GM23248 (cell line): ENCODE results near the gene HBG1.

Experiments
- EZH2 ChIP-seq: fragments of 200-600 bp; sonication (generic); IDR thresholded peaks from 2 replicates; pipeline ENCODE4 v1.6.1; 2018; ENCODE audit warnings: antibody characterized with exemption, mild to moderate bottlenecking; ENCODE audit not compliant: insufficient read depth, poor library complexity, severe bottlenecking
- EZH2phosphoT487 ChIP-seq: fragments of 200-600 bp; sonication (generic); IDR thresholded peaks from 2 replicates; pipeline ENCODE4 v1.6.1; 2018; ENCODE audit warnings: antibody characterized with exemption, moderate library complexity, mild to moderate bottlenecking, low read depth; ENCODE audit not compliant: insufficient read depth

DNA sequence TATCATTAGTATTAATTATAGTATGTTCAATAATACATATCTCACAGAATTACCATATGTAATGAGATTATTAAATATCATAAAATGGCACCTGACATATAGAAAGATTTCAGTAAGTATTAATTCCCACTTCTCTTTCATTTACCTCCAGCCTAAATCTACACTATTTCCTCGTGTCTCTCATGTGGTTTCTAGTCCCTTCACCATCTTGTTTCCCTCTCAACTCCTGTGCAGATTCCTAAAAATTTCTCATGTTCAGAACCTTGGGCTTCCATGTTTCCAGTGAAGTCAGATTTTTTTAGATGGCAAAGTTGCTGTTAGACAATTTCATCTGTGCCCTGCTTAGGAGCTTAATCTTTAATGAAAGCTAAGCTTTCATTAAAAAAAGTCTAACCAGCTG is 34.2 kb upstream of the HBG1 start:
- TF ChIP-seq EZH2 (no peak), EZH2phosphoT487 (no peak)
